OCI-M2 (cell line): ENCODE measurements around the gene LIPC.
A peak's percentile ranks its signal among the peaks of the same experiment; 100 is the strongest.

Experiments
- DNase-seq: peaks from one replicate; lab custom pipeline; 2025; ENCODE audit not compliant: unreplicated experiment; lab: John Stamatoyannopoulos, UW

The LIPC gene

DNA sequence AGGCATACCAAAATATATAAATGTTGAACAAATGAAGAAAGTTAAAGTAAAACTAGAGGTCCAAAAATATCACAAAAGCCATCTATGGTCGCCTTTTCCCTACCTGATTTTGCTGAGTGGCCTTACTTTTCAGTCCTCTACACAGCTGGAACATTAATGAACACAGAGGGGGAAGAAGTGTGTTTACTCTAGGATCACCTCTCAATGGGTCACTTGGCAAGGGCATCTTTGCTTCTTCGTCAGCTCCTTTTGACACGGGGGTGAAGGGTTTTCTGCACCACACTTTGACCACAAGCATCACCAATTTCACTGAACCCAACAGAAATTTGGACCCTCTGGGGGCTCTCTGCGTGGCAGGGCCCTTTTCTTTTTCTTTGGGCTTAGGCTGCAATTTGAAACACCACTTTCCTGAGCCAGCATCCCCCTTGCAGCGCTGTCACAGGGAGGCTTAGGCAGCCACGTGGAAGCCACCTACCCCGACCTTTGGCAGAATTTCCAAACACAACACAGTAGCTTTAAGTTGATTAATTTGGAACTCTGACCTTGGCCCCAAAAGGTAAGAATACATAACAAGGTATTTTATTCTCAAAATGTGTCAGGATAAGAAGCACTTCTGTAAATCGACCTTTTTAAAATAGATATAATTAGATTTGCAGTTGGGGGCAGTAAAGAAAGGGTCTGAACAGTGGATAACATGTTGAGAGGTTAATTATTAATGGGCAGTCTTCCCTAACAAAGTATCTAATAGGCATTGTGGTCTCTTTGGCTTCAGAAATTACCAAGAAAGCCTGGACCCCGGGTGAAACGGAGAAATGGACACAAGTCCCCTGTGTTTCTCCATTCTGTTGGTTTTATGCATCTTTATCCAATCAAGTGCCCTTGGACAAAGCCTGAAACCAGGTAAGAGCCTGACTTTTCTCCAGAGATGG lies at the start of gene LIPC:
LIPC (plus strand) TSS at position 771 of the 929 bp plus-strand sequence; CDS start at position 813, 42 bp downstream.
- DNase-seq = no peak

DNA sequence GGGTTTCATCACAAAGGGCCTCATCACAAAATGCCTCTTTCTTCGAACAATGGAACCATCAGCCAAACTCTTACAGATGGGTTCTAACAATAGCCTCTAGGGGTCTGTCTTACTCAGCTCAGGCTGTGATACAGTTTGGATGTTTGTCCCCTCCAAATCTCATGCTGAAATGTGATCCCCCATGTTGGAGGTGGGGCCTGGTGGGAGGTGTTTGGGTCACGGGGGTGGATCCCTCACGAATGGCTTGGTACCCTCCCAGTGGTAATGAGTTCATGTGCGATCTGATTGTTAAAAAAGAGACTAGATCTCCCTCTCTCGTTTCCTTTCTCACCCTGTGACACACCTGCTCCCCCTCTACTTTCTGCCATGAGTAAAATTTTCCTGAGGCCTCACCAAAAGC lies 47.9 kb upstream of the LIPC start:
- DNase-seq = no peak

DNA sequence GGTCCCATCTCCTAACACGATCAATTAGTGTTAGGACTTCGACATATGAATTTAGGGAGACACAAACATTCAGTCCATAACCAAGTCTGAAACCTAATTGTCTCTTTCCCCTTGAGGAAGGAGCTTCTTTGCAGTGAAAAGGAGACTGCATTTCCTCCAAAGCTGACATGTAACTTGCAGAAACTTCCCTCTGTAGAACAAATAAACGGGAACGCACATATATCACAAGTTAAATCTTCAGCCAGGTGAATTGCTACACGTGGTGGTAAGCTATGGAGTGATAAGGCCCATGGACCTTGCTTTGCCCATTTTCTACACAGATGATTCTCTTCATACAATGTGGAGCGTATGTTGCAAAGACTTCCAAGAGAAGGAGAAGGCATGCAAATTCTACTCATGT lies 47.1 kb upstream of the LIPC start:
- DNase-seq = no peak

DNA sequence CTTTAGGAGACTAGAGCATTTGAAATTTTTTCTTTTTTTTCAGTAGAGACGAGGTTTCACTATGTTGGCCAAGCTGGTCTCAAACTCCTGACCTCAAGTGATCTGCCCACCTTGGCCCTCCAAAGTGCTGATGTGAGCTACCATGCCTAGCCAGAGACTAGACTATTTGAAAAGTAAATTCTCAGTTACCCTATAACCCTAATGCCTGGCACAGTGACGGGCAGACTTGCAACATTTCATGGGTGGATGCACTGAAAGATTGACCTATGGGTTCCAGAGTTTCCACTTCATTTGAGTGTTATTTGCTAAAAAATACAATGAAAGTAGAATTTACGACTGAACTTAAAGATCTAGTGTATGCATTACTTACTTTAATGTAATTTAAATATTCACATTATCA lies 45.7 kb upstream of the LIPC start:
- DNase-seq = no peak

DNA sequence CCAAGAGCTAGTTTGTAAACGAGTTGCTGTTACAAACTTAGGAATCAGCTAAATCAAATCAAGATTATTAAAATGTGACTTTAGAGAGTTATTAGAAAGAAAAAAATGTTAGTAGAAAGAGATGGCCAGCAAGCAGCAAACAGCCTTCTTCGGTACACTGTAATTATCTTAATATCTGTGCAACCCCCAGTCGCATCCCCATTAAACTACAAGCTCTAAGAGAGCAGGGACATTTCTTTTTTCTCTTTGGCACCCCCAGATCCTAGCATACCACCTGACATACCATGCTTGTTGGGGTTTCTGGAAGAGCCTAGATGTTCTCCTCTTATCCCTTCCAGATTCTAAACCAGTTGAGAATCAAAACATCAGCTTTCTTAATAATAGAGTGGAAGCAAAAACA lies 45.1 kb upstream of the LIPC start:
- DNase-seq = no peak

DNA sequence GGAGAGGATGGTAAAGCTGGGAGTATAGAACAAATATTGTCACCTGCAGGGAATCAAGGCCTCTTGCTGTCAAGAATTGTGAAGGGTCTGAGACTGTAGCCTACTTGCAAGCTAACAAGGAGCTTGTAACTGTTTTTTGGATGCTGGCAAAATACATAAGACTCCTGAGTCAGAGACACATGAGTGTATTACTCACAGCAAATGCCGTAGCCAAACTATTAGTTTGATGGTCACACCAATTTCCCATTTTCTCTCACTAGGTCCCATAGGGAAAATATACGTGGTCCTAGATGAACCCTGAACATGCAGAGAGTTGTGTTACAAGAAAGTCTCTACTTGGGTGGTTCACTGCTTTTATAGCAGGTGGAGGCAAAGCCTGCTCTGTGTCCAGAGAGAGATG lies 44.7 kb upstream of the LIPC start:
- no peak for DNase-seq

DNA sequence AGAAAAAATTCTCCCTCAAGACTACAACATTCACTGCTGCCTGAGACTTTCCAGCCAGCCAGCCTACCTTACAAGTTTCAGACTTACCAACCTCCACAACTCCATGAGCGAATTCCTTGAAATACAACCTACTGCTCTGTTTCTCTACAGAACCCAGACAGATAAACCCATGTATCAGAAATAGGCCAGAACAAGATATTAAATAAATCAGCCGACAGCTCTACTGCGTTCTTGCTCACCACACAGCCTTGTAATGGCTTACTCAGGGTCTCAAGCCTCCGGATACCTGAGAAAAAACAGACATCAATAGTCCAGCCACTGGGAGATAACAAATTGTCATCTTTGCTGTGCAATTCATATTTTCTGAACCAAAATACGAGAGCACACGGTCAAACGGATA lies 43.6 kb upstream of the LIPC start:
- DNase-seq = no peak

DNA sequence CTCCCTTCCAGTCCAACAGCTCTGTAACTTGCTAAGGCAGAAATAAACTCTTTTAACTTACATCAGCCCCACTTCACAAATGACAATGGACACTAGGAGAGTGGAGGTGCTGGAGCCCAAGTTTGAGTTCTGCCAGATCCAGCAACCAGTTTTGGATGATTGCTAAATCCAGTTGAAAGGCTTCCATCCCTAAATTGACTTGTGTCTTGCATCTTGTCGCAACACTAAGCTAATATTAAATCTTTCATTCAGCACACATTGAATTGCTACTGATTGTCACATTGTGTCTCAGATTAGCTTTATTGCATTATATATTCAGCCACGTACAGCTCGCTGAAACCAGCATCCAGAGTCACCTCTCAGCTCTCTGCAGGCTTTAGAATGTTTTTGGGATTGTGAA lies 41.7 kb upstream of the LIPC start:
- DNase-seq = no peak

DNA sequence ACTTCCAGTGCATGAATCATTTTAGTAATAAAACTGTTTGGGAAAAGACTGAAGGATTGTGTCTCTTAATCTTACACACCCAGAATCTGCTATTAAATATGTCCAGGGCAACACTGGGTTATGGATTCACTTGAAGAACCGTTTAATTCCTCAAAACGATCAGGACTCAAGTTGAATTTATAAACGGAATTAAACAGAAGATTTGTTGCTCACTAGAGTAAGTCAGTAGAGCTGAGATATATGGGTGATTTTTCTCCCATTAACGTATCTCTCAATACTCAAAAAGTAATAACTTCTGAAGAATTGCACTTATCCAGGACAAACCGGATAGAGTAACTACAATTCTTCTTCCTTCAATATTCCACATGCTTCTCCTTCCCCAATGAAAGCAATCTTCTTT lies 41.1 kb upstream of the LIPC start:
- no peak for DNase-seq

DNA sequence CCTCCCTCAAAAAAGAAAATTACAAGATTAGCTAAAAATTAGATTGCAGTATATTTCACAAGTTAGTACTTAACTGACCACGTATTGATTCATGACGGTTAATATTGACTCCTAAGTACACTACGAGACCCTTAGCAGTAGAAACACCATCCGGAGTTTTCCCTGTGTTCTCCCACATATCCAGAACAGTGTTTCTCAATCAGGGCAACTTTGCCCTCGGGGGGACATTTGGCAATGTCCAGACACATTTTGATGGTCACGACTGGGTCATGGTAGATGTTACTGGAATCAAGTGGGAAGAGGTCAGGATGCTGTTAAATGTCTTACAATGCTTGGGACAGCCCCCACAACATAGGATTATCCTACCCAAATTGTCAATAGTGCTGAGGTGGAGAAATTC lies 40.7 kb upstream of the LIPC start:
- DNase-seq = no peak

DNA sequence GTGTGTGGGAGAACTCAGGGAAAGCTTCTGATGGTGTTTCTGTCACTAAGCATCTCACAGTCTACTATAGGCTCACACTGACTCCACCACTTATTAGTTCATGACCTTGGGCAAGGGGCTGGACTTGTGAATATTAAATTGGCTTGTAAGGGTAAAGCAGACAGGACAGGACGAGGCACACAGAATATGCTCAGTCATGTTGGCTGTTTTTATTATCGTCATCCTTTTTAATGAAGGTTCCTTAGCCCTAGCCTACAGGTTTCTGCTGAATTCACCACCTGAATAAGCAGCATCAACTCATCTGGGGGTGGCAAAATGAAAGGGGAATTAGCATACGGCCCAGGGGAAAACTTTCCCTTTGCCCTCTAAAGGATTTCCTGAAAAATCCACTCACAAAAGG lies 39.6 kb upstream of the LIPC start:
- DNase-seq = no peak

DNA sequence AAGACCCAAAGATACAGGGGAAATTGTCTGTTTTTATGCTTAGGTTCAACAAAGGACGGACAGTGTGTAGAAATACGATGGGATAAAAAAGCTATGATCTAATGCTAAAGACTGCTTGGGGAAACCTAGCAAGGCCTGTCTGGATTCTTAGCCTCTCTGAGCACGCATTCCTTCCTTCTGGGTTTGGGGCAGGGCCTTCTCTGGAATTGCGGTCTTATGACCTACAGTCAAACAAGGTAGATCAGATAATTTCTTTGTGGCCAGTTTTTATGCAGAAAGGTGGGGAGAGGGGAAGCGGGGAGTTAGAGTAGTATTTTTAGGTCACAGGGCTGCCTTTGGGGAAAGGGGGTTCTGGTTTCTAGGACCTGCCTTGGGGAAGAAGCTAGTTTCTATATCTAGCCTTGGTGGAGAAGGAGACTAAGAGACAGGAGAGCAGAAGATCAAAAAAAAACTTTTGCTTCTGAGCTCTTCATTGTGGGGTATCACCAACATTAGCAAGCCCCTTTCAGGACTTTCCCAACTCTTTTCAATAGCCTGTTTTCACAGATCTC lies 39.1 kb upstream of the LIPC start:
- DNase-seq = no peak

DNA sequence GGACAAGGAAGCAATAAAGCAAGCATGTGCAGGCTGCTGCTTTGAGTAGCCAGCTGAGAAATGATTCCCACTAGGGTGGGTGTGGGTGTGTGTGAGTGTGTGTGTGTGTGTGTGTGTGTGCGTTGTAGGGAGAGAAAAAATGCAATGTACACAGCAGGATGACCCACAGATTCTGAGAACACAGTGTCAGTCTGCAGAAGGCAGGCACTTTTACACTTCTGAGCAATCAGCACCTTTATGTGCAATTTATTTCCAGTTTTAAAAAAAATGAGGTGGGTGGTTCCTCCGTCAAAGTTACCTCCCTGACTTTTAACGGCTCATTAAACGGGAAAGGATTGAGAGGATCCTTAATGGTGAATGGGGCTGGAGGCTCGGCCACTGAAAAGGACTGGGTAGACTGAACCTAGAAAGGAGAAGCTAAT lies 38.5 kb upstream of the LIPC start:
- DNase-seq = no peak

DNA sequence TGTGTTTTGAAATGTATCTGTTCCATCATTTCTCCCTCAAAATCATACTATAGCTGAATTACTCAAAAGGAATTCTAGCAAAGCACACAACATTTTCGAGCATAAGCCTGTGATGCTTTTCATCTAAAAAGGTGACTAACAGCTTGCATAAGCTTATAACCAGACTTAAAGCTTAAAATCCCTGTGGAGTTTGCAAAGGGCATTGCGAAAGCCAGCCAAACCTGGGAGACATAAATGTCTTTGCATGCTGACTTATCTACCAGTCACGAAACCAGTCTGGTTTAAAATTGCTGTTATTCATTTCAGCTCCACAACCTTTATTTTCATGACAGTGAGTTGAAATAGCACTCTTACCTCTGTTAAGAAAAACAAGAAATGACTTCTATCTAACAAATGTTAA lies 35.6 kb upstream of the LIPC start:
- DNase-seq = no peak

DNA sequence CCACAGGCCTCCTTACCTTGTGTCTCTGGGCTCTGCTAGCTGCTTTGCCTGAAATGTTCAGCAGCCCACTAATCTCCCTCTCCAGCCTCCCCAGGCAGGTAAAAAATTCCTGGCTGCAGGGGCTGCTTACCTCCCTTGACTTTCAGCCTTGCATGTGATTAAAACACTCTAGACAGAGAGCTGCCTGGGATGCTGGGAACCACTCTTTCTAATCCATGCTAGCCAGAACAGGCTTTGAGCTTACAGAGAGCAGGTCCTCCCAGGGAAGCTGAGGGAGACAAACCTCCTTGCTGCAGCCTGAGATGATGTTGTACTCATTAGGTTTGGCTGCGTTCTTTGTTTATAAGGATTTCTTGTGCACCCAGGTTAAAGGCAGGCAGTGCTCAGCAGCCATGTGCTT lies 33.7 kb upstream of the LIPC start:
- no peak for DNase-seq

DNA sequence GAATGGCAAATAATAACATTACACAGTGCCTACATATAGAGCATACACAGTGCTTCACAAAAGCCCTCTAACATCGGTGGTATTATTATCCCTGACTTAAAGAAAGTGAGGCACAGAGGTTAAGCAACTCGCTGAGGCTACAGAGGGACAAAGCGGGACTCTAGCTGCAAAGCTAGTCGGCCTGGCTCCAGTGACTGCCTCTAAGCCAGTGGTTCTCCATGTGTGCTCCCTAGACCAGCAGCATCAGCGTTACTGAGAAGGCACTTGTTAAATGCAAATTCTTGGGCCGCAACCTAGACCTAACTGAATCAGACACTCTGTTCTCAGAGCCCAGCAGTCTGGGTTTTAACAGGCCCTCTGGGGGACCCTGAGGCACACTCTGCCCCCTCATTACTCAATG lies 33.1 kb upstream of the LIPC start:
- DNase-seq = no peak

DNA sequence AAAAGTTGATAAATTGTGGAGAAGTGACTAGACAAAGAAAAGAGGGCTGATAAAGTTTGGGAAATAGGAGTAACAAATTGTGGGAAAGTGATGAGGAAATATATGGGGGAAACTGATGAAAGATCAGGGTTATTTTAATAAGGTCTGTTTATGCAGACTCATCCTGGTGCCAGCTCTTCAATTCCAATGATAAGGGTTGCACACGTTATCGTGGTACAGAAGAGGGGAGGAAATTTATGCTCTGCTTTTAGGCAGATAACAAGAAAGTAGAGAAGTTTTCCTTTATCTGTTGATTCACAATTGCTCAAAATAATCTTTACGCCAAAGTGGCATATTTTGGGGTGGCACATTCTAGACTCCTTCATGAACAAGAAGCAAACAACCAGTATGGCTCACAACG lies 32.1 kb upstream of the LIPC start:
- DNase-seq = peak; percentile 60

DNA sequence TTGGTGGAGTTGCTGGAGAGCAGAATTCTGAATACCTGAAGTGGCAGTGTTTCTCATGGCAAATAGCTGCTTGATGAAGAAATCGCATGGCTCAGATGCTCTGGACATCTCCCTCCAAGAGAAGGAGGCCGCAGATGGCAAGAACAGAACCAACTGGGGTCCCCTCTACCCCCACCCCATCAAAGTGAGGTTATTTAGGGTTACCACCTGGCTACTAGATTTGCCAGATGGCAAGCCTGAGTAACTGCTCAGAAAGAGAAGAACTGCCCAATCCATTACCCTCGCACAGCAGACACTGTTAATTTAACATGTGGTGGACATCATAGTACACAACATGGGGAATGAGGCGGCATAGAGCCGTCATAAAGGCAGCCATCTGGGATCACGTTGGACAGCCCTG lies 30.5 kb upstream of the LIPC start:
- no peak for DNase-seq

DNA sequence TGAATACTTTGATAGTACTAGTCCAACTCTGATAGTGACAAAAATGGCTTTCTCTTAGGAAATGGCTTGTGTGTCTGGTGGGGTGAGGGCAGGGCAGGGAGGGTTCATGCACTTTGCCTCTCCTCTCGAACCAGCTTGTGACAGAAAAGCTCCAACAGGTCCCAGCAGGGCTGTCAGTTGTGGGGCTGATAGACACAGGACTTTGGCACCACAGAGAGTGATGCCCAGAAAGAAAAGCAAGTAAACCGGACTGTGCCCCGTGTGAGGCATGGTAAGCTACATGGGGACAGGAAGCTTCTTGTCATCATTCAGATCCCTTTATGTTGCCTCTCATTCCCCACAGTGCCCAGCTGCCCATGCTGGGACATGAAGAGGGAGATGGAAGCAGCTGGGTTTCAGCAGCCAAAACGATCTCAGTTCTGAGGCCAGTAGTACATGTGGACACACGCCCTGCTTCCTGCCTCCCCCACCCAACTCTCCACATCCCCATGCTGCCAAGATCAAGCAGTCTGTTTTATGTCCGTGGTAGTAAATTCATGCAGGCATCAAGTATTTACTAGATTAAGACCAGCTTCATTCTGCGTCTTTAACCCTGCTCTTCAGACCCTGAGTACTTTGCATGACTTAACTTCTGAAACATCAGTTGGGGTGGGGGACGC lies 29.7 kb upstream of the LIPC start:
- no peak for DNase-seq

DNA sequence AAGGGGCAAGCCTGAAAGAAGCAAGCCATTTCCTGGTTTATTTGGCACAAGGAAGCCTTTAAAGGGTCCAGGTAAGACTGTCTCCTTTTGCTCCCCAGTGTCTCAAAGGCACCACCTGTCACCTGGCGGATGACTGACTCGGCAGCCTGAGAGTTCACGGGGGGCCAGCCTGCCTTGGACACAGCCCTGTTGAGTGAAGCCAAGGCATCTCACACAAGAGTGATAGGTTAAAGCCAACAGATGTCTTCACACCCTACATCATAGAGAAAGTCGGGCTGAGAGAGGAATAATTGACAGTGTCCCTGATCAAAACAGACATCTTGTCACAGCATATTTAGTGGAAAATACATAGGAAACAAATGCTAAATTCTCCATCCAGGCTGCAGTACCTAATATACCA lies 28.2 kb upstream of the LIPC start:
- no peak for DNase-seq

DNA sequence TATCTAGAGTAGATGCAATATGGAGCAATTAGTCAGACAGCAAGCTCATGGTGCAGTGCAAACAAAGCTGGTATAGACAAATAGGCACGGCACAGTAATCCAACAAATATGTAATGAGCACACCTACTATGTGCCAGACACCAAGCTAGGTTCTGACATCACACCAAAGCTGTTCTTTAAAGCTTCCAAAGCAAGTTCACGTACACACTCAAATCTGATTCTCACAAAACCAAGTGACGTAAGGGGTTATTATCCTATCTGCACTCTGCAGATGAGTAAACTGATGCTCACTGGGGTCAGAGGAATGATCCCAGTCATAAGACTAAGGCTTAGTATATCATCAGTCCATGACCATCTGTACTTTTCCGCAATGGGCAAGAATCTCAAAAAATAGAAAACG lies 27.8 kb upstream of the LIPC start:
- DNase-seq = no peak

DNA sequence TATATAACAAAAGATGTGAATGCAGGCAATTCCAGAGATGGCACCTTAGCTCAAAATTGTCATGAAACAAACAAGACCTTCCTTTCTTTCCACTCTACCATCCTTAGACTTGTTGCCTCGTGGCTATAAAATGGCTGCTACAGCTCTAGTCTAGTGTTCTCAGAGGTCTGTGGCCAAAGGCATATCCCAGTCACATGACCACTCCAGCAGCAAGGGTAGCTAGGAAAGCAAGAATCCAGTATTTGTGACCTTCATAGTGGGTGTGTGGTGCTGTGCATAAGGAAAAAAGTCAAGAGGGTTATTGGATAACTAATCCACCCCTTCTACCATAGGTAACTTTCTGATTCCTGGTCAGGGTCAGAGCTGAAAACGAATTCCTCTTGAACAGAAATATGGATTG lies 27.1 kb upstream of the LIPC start:
- no peak for DNase-seq
